KMS-11 (cell line): Measurements from ENCODE around the gene SLX4.

Source experiments
- H2AFZ ChIP-seq: fragments of 200-600 bp; sonication (generic); 2 replicates; pipeline ENCODE4 v1.6.1; 2016; ENCODE audit warnings: antibody characterized with exemption, mixed run types, low read depth
- H3K27ac ChIP-seq: fragments of 200-600 bp; sonication (generic); 2 replicates; pipeline ENCODE4 v1.6.1; 2016; ENCODE audit warnings: mild to moderate bottlenecking, mixed run types
- H3K27me3 ChIP-seq: fragments of 200-600 bp; sonication (generic); 2 replicates; pipeline ENCODE4 v1.6.1; 2017; ENCODE audit warnings: mild to moderate bottlenecking, low read depth, mixed run types, moderate library complexity; ENCODE audit not compliant: insufficient read depth
- H3K36me3 ChIP-seq: fragments of 200-600 bp; sonication (generic); 2 replicates; pipeline ENCODE4 v1.6.1; 2017; ENCODE audit warnings: mild to moderate bottlenecking, mixed run types; ENCODE audit not compliant: insufficient read depth
- H3K4me1 ChIP-seq: fragments of 200-600 bp; sonication (generic); 2 replicates; pipeline ENCODE4 v1.6.1; 2016; ENCODE audit warnings: mild to moderate bottlenecking, low read depth, mixed run types; ENCODE audit not compliant: poor library complexity, severe bottlenecking
- H3K4me2 ChIP-seq: fragments of 200-600 bp; sonication (generic); 2 replicates; pipeline ENCODE4 v1.7.0; 2016; ENCODE audit warnings: mild to moderate bottlenecking, mixed run types
- H3K4me3 ChIP-seq: fragments of 200-600 bp; sonication (generic); IDR thresholded peaks from 2 replicates; pipeline ENCODE4 v1.6.1; 2017; ENCODE audit warnings: low read depth, low read length, mixed read lengths; ENCODE audit not compliant: insufficient read depth
- H3K79me2 ChIP-seq: fragments of 200-600 bp; sonication (generic); 2 replicates; pipeline ENCODE4 v1.6.1; 2016; ENCODE audit warnings: low read depth, mixed run types; ENCODE audit not compliant: insufficient read depth
- H3K9ac ChIP-seq: fragments of 200-600 bp; sonication (generic); 2 replicates; pipeline ENCODE4 v1.6.1; 2016; ENCODE audit warnings: mild to moderate bottlenecking, mixed run types
- H4K20me1 ChIP-seq: fragments of 200-600 bp; sonication (generic); 2 replicates; pipeline ENCODE4 v1.6.1; 2016; ENCODE audit warnings: mild to moderate bottlenecking, mixed run types; ENCODE audit not compliant: insufficient read depth
- CTCF ChIP-seq: fragments of 200-600 bp; sonication (generic); conservative IDR thresholded peaks from 2 replicates; pipeline ENCODE4 v1.6.1; 2017; ENCODE audit warnings: low read depth, mild to moderate bottlenecking, antibody characterized with exemption, low read length, moderate library complexity, mixed read lengths

SLX4 gene

GRCh38 chr16:3573146-3573815, 38.1 kb downstream of the SLX4 start:
- Histone ChIP-seq H3K36me3 (no peaks in the 10 kb centered on the region), H3K27me3 (no peaks in the 10 kb centered on the region), H3K9ac (no peak overlapping the region), H3K27ac (no peak overlapping the region), H3K79me2 (no peaks in the 10 kb centered on the region), H3K4me1 (peaks cover 11% of the 10 kb centered on the region), H2AFZ (no peak overlapping the region), H3K4me2 (no peak overlapping the region), H3K4me3 (no peak overlapping the region), H4K20me1 (no peaks in the 10 kb centered on the region)
- no peak for TF ChIP-seq CTCF

- no peak for TF ChIP-seq CTCF
- H2AFZ ChIP-seq: no peak overlapping the region
- H3K27me3 ChIP-seq: no peaks in the 10 kb centered on the region
- H3K36me3 ChIP-seq: no peaks in the 10 kb centered on the region
- H4K20me1 ChIP-seq: no peaks in the 10 kb centered on the region
- no peak overlapping the region for H3K4me2 ChIP-seq
- H3K79me2 ChIP-seq: no peaks in the 10 kb centered on the region
- H3K9ac ChIP-seq: no peak overlapping the region
- no peak overlapping the region for H3K4me3 ChIP-seq
- H3K4me1 ChIP-seq: no peaks in the 10 kb centered on the region
- H3K27ac ChIP-seq: no peak overlapping the region
Measured at GRCh38 chr16:3570420-3571062, 40.9 kb downstream of the SLX4 start.

GRCh38 chr16:3569851-3570250, 41.6 kb downstream of the SLX4 start:
- no peaks in the 10 kb centered on the region for H3K79me2 ChIP-seq
- no peak overlapping the region for H3K27ac ChIP-seq
- H3K27me3 ChIP-seq: no peaks in the 10 kb centered on the region
- no peak overlapping the region for H2AFZ ChIP-seq
- no peak for TF ChIP-seq CTCF
- H3K4me2 ChIP-seq: no peak overlapping the region
- no peaks in the 10 kb centered on the region for H4K20me1 ChIP-seq
- H3K4me1 ChIP-seq: no peaks in the 10 kb centered on the region
- H3K4me3 ChIP-seq: no peak overlapping the region
- H3K9ac ChIP-seq: no peak overlapping the region
- H3K36me3 ChIP-seq: no peaks in the 10 kb centered on the region

- H3K4me1 ChIP-seq: no peaks in the 10 kb centered on the region
- H4K20me1 ChIP-seq: no peaks in the 10 kb centered on the region
- no peak overlapping the region for H3K4me2 ChIP-seq
- TF ChIP-seq CTCF: no peak
- H3K27me3 ChIP-seq: no peaks in the 10 kb centered on the region
- no peak overlapping the region for H3K4me3 ChIP-seq
- H3K9ac ChIP-seq: no peak overlapping the region
- H3K27ac ChIP-seq: no peak overlapping the region
- H3K79me2 ChIP-seq: no peaks in the 10 kb centered on the region
- H3K36me3 ChIP-seq: no peaks in the 10 kb centered on the region
- no peak overlapping the region for H2AFZ ChIP-seq
Measured at GRCh38 chr16:3566990-3567389, 44.4 kb downstream of the SLX4 start.
